IMR-90 (cell line): ENCODE results near the gene GRID1. TPM values are rescaled to one million over a fixed set of nuclear protein-coding genes. Genes with fewer than 3 reads are reported as not detected.

Source experiments
- ATAC-seq: fragments of 200-7000 bp; cut with Tn5 transposase; 2 replicates; pipeline ENCODE4 v1.9.1; 2020; ENCODE audit warnings: low read depth, mild to moderate bottlenecking, moderate library complexity
- BruUV-seq: library from RNA; stranded (reverse); fragments of 400-500 nt; replicated peaks from 2 replicates; lab custom pipeline; 2021; lab: Mats Ljungman, UMichigan
- CTCF ChIA-PET: fragments of 300-600 bp; formaldehyde crosslinking; extraction: SDS; loops from one replicate; lab custom pipeline; 2021; ENCODE audit warnings: antibody characterized with exemption; lab: Yijun Ruan, JAX
- POLR2A ChIA-PET: fragments of 300-600 bp; sonication (Branson Sonifier 250); formaldehyde crosslinking; loops from one replicate; lab custom pipeline; 2022; ENCODE audit warnings: antibody characterized with exemption; ENCODE audit not compliant: unreplicated experiment; lab: Charles Lee
- DNase-seq: peaks from one replicate; pipeline ENCODE4 v3.0.0; 2013
- H2AFZ ChIP-seq: replicated peaks from 2 replicates; pipeline ENCODE3; 2013; ENCODE audit warnings: low read length, mild to moderate bottlenecking; ENCODE audit not compliant: poor library complexity
- H2AK5ac ChIP-seq: 2 replicates; pipeline ENCODE4 v1.6.1; 2013; ENCODE audit warnings: low read depth, low read length, inconsistent platforms
- H2AK9ac ChIP-seq: replicated peaks from 2 replicates; pipeline ENCODE3; 2013; ENCODE audit warnings: mild to moderate bottlenecking, low read depth, low read length, moderate library complexity; ENCODE audit not compliant: poor library complexity
- H2BK120ac ChIP-seq: 2 replicates; pipeline ENCODE4 v1.6.1; 2013; ENCODE audit warnings: low read depth, low read length, inconsistent platforms
- H2BK15ac ChIP-seq: 3 replicates; pipeline ENCODE4 v1.6.1; 2013; ENCODE audit warnings: low read depth, low read length, inconsistent platforms
- H2BK20ac ChIP-seq: 2 replicates; pipeline ENCODE4 v1.6.1; 2013; ENCODE audit warnings: low read depth, mild to moderate bottlenecking, inconsistent platforms, low read length, moderate library complexity
- H2BK5ac ChIP-seq: 2 replicates; pipeline ENCODE4 v1.6.1; 2013; ENCODE audit warnings: mild to moderate bottlenecking, low read depth, low read length, inconsistent platforms; ENCODE audit not compliant: poor library complexity, severe bottlenecking
- H3K14ac ChIP-seq: replicated peaks from 2 replicates; pipeline ENCODE4 v1.6.1; 2013; ENCODE audit warnings: low read depth, low read length, inconsistent platforms
- H3K18ac ChIP-seq: 2 replicates; pipeline ENCODE4 v1.6.1; 2013; ENCODE audit warnings: low read depth, low read length, control low read depth
- H3K23ac ChIP-seq: 2 replicates; pipeline ENCODE4 v1.6.1; 2013; ENCODE audit warnings: low read depth, low read length, inconsistent platforms
- H3K27ac ChIP-seq: 2 replicates; pipeline ENCODE4 v1.5.1; 2013; ENCODE audit warnings: mild to moderate bottlenecking, control low read depth, low read length; ENCODE audit not compliant: insufficient read depth
- H3K27me3 ChIP-seq: 2 replicates; pipeline ENCODE4 v1.6.1; 2013; ENCODE audit warnings: low read length; ENCODE audit not compliant: control insufficient read depth, insufficient read depth
- H3K36me3 ChIP-seq: 2 replicates; pipeline ENCODE4 v1.6.1; 2013; ENCODE audit warnings: low read length, mixed read lengths; ENCODE audit not compliant: control insufficient read depth, insufficient read depth
- H3K4ac ChIP-seq: 2 replicates; pipeline ENCODE4 v1.6.1; 2013; ENCODE audit warnings: low read depth, low read length, inconsistent platforms
- H3K4me1 ChIP-seq: 2 replicates; pipeline ENCODE4 v1.6.1; 2013; ENCODE audit warnings: low read length, mixed read lengths; ENCODE audit not compliant: control insufficient read depth, insufficient read depth
- H3K4me2 ChIP-seq: 2 replicates; pipeline ENCODE4 v1.6.1; 2013; ENCODE audit warnings: low read depth, mild to moderate bottlenecking, control low read depth, low read length, moderate library complexity
- H3K4me3 ChIP-seq: 2 replicates; pipeline ENCODE4 v1.5.1; 2013; ENCODE audit warnings: low read depth, mild to moderate bottlenecking, control low read depth, low read length, moderate library complexity; ENCODE audit not compliant: insufficient read depth
- H3K56ac ChIP-seq: 2 replicates; pipeline ENCODE4 v1.6.1; 2013; ENCODE audit warnings: low read length, inconsistent platforms; ENCODE audit not compliant: insufficient read depth; ENCODE audit errors: extremely low read depth
- H3K79me1 ChIP-seq, 2 experiments: 2 replicates each; pipeline ENCODE4 v1.6.1; 2013; ENCODE audit warnings: low read length in 2 of 2, inconsistent platforms in 1 of 2, low read depth in 1 of 2
- H3K9ac ChIP-seq: 2 replicates; pipeline ENCODE4 v1.6.1; 2013; ENCODE audit warnings: low read depth, low read length, control low read depth
- H3K9me1 ChIP-seq: 2 replicates; pipeline ENCODE4 v1.6.1; 2013; ENCODE audit warnings: low read length, inconsistent platforms; ENCODE audit not compliant: insufficient read depth
- H3K9me3 ChIP-seq: 2 replicates; pipeline ENCODE4 v1.6.1; 2013; ENCODE audit warnings: low read length; ENCODE audit not compliant: control insufficient read depth, insufficient read depth
- H4K20me1 ChIP-seq: 2 replicates; pipeline ENCODE4 v1.6.1; 2013; ENCODE audit warnings: low read length, inconsistent platforms; ENCODE audit not compliant: insufficient read depth
- H4K5ac ChIP-seq: 2 replicates; pipeline ENCODE4 v1.6.1; 2013; ENCODE audit warnings: mild to moderate bottlenecking, low read depth, low read length, control low read depth
- H4K8ac ChIP-seq, 2 experiments: 2 replicates each; pipeline ENCODE4 v1.6.1; 2013; ENCODE audit warnings: low read depth in 2 of 2, low read length in 2 of 2, control low read depth in 1 of 2, inconsistent platforms in 1 of 2
- H4K91ac ChIP-seq: 2 replicates; pipeline ENCODE4 v1.6.1; 2013; ENCODE audit warnings: low read depth, low read length, inconsistent platforms; ENCODE audit not compliant: insufficient read depth
- CTCF ChIP-seq: conservative IDR thresholded peaks from 2 replicates; pipeline ENCODE4 v1.5.1; 2012; ENCODE audit warnings: mild to moderate bottlenecking, low read depth, low read length, improper control_type of control experiment
- RAD21 ChIP-seq: IDR thresholded peaks from 2 replicates; pipeline ENCODE4 v1.6.1; 2012; ENCODE audit warnings: low read length, improper control_type of control experiment
- WGBS, 2 experiments: methylation state at CpG; one replicate each; pipeline versions ENCODE4 v1.1.5 to v1.1.7; 2013; ENCODE audit warnings: missing lambda C conversion rate in 2 of 2; ENCODE audit not compliant: insufficient read length in 1 of 2; ENCODE audit errors: extremely low coverage in 2 of 2; 5-methylcytosine and 5-hydroxymethylcytosine counted together
- dilution Hi-C: fragments of 300-500 bp; cut with HindIII; formaldehyde crosslinking; loops from one replicate; pipeline ENCODE4 v1.14.3; 2018; ENCODE audit warnings: low sequenced_read_pairs; ENCODE audit not compliant: unreplicated experiment
- in situ Hi-C: fragments of 300-500 bp; cut with MboI; formaldehyde crosslinking; loops from 3 replicates; pipeline ENCODE4 v1.14.3; 2019; ENCODE audit warnings: low sequenced_read_pairs, inconsistent platforms, mixed read lengths
- intact Hi-C: fragments of 100-400 bp; cut with micrococcal nuclease; formaldehyde crosslinking; loops from 2 replicates; pipeline ENCODE4 v1.10.0; 2022
- polyA plus RNA-seq, 3 experiments: library from polyadenylated mRNA; depleted of rRNA; stranded (reverse); fragments of >200 nt; gene quantifications; 2 replicates each; pipeline ENCODE4 v1.2.3, GENCODE V29; 2012; ENCODE audit warnings: low replicate concordance in 1 of 3
- total RNA-seq: library from RNA; depleted of rRNA; stranded (reverse); fragments of >200 nt; gene quantifications from 2 replicates; pipeline ENCODE4 v1.2.3, GENCODE V29; 2012

GRID1 gene
- total and polyA plus RNA-seq, 2 of the 4 experiments (the other 2 are of a cell fraction), result not detected

- intact Hi-C loops, result no loop called here
- Histone ChIP-seq H3K4me1 (no peaks in the 10 kb centered on the region), H3K27ac (no peak overlapping the region), H3K4me3 (no peak overlapping the region), H2AK9ac (no peak overlapping the region), H2BK20ac (no peak overlapping the region), H2AK5ac (no peak overlapping the region), H3K9me3 (no peaks in the 10 kb centered on the region), H2AFZ (no peak overlapping the region), H4K8ac (no peak overlapping the region), H3K79me1 (no peaks in the 10 kb centered on the region), H3K9ac (no peak overlapping the region), H4K5ac (no peak overlapping the region), H2BK5ac (no peak overlapping the region), H3K27me3 (no peaks in the 10 kb centered on the region), H4K20me1 (no peaks in the 10 kb centered on the region), H2BK120ac (no peak overlapping the region), H3K23ac (no peak overlapping the region), H3K18ac (no peak overlapping the region), H3K36me3 (no peaks in the 10 kb centered on the region), H3K4me2 (no peak overlapping the region), H4K91ac (no peak overlapping the region), H2BK15ac (no peak overlapping the region), H3K14ac (no peak overlapping the region), H3K9me1 (no peaks in the 10 kb centered on the region), H3K56ac (no peak overlapping the region), H3K4ac (no peak overlapping the region)
- in situ Hi-C loops, result no loop called here
- ATAC-seq (no peak), DNase-seq (no peak)
- POLR2A ChIA-PET, result no interaction called here
- CTCF ChIA-PET, result no interaction called here
- dilution Hi-C loops, result no loop called here
- no TSS peak for BruUV-seq
- TF ChIP-seq CTCF (no peak), RAD21 (no peak)
- 72% methylated on average over 2 of the region's 5 CpGs; no CpG with 5 or more reads in 1 of the 2 experiments for WGBS, 2 experiments
Measured at GRCh38 chr10:86218842-86219241, 147.8 kb downstream of the GRID1 start.
